ENCODE measurements around the gene POMC. TPM values are rescaled to one million over a fixed set of nuclear protein-coding genes. Genes with fewer than 3 reads are reported as not detected.

Gene POMC
- total and polyA plus RNA-seq, 2 of the 8 experiments (the other 6 are each of a cell fraction or from before 2014, with no cell fraction given) = 1.7 to 4.7 TPM

DNA sequence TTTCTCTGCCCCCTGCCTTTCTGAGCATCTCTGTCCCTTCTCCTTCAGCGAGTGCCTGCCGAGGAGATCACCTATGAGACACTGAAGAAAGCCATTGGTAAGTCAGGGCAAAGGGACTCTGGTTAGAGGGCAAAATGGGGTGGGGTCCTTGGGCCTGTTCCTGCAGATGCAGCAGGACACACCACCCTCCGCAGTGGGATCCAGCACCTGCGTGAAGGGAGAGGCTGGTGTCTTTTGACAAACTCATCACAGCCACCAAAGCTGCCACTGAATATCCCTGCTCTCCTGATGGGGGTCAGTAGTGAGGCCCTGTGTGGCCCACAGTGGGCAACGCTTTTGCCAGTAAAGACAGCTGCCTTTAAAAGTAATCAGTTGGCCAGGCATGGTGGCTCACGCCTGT lies 18.7 kb downstream of the POMC start:
- WGBS, 2 experiments (ENCODE audit: extremely low coverage in 1 of 2, insufficient coverage in 1 of 2, insufficient read length in 1 of 2, insufficient replicate concordance in 2 of 2, low coverage in 1 of 2, low lambda C conversion rate in 2 of 2, missing lambda C conversion rate in 1 of 2) = 90% methylated on average over 6 of the region's 6 CpGs; no CpG with 5 or more reads in 1 of the 2 experiments
- Histone ChIP-seq H3K4me2 (ENCODE audit: insufficient read depth in 1 of 2, low read depth in 2 of 2, low read length in 2 of 2) (no peak overlapping the region), H3K9ac (replicated peaks in 1 of 4; ENCODE audit: extremely low read depth in 1 of 4, low read depth in 3 of 4, low read length in 3 of 4) (no peak overlapping the region), H3K23me2 (ENCODE audit: low read depth, low read length) (no peaks in the 10 kb centered on the region), H3K27ac (ENCODE audit: low read depth, low read length) (no peak overlapping the region), H3K4me3 (ENCODE audit: extremely low read depth in 1 of 4, insufficient read depth in 2 of 4, low read depth in 3 of 4, low read length in 4 of 4) (no peak overlapping the region), H2AFZ (ENCODE audit: low read length) (no peak overlapping the region), H3K9me3 (ENCODE audit: insufficient read depth in 2 of 2, low read depth in 1 of 2, low read length in 1 of 2) (no peaks in the 10 kb centered on the region), H2BK5ac (ENCODE audit: low read depth, low read length) (no peak overlapping the region), H2BK20ac (ENCODE audit: low read length) (no peak overlapping the region), H4K5ac (ENCODE audit: insufficient read length, low read depth, low read length) (no peak overlapping the region), H2AK5ac (ENCODE audit: low read depth, low read length) (no peak overlapping the region), H3K79me2 (ENCODE audit: control insufficient read depth in 1 of 2, insufficient read depth in 2 of 2, low read length in 2 of 2) (no peaks in the 10 kb centered on the region), H3K27me3 (replicated peaks in 1 of 4; ENCODE audit: control insufficient read depth in 3 of 4, extremely low read depth in 1 of 4, insufficient read depth in 3 of 4, low read length in 3 of 4) (no peaks in the 10 kb centered on the region), H4K8ac (ENCODE audit: extremely low read depth, insufficient read depth, low read length) (no peak overlapping the region), H3K36me3 (ENCODE audit: control insufficient read depth in 2 of 4, insufficient read depth in 4 of 4, low read length in 3 of 4) (peaks cover 0 to 2% (median 0%) of the 10 kb centered on the region in 4 experiments; a peak in 2 of 8 replicates), H3K79me1 (ENCODE audit: low read depth, low read length) (no peaks in the 10 kb centered on the region), H2BK12ac (ENCODE audit: low read depth, low read length) (no peak overlapping the region), H3K4ac (replicated peaks; ENCODE audit: insufficient read length, low read depth, low read length) (no peak overlapping the region), H3K4me1 (replicated peaks in 1 of 4; ENCODE audit: control insufficient read depth in 3 of 4, insufficient read depth in 4 of 4, low read length in 3 of 4) (no peaks in the 10 kb centered on the region), H3K18ac (ENCODE audit: extremely low read depth, low read length) (no peak overlapping the region), H4K91ac (replicated peaks; ENCODE audit: insufficient read length, low read length) (no peak overlapping the region), H3K56ac (replicated peaks; ENCODE audit: insufficient read length, low read depth, low read length) (no peak overlapping the region), H2BK15ac (ENCODE audit: low read length) (no peak overlapping the region), H3K14ac (ENCODE audit: insufficient read length) (no peak overlapping the region), H2BK120ac (replicated peaks; ENCODE audit: low read depth, low read length) (no peak overlapping the region), H3K23ac (ENCODE audit: insufficient read length) (no peak overlapping the region), H4K20me1 (replicated peaks in 1 of 2; ENCODE audit: control insufficient read depth in 1 of 2, insufficient read depth in 2 of 2, low read length in 2 of 2) (no peaks in the 10 kb centered on the region)
- ChIA-PET CTCF (ENCODE audit: partially characterized antibody) (interaction anchor here (0.6 to 1.2 kb wide), 3 partner anchors 12 to 206 kb away, joined by 3 to 4 read pairs (median 3); no protein-coding TSS in a partner anchor), POLR2A (ENCODE audit: partially characterized antibody) (no interaction called here)
- FAIRE-seq (no peak), DNase-seq (ENCODE audit: low read depth in 1 of 2, low spot score in 2 of 2) (no peak)
